B cell (primary cell): Measurements from ENCODE around the gene PALD1. TPM values are rescaled to one million over a fixed set of nuclear protein-coding genes. Genes with fewer than 3 reads are reported as not detected.

Experiments
- ATAC-seq: fragments of 200-7000 bp; cut with Tn5 transposase; one replicate; pipeline ENCODE4 v1.10.0; 2021; ENCODE audit warnings: low read depth, mild to moderate bottlenecking, moderate number of reproducible peaks, moderate library complexity
- CTCF ChIA-PET: fragments of 350-600 bp; sonication (Branson Sonifier 250); formaldehyde crosslinking; loops from one replicate; lab custom pipeline; 2021; ENCODE audit warnings: antibody characterized with exemption, inconsistent platforms; lab: Charles Lee
- POLR2A ChIA-PET: fragments of 350-600 bp; sonication (Branson Sonifier 250); formaldehyde crosslinking; loops from one replicate; lab custom pipeline; 2021; ENCODE audit warnings: antibody characterized with exemption; lab: Charles Lee
- DNase-seq: peaks from one replicate; pipeline ENCODE4 v3.0.0; 2013
- H2AFZ ChIP-seq: 2 replicates; pipeline ENCODE4 v1.6.1; 2012; ENCODE audit warnings: mild to moderate bottlenecking, low read depth, low read length; ENCODE audit not compliant: insufficient read depth, poor library complexity, severe bottlenecking
- H3K27ac ChIP-seq, 2 donors: 1 replicate in 1 of 2; 2 replicates in 1 of 2; pipeline ENCODE4 v1.5.1; 2012 to 2013; ENCODE audit warnings: low read length in 2 of 2, mild to moderate bottlenecking in 2 of 2, moderate library complexity in 1 of 2
- H3K27me3 ChIP-seq, 4 experiments: fragments of 200-600 bp in 1 of 4; sonication (generic) in 1 of 4; replicated peaks in 1 of 4; 1 replicate in 2 of 4; 2 replicates in 2 of 4; pipeline versions ENCODE4 v1.6.1 to v1.7.0; 2013 to 2016; ENCODE audit warnings: low read length in 3 of 4, mild to moderate bottlenecking in 2 of 4, mixed read lengths in 1 of 4, moderate library complexity in 1 of 4; ENCODE audit not compliant: insufficient read depth in 4 of 4, control insufficient read depth in 3 of 4; ENCODE audit errors: control extremely low read depth in 1 of 4
- H3K36me3 ChIP-seq, 2 experiments: replicated peaks in 1 of 2; 1 replicate in 1 of 2; 2 replicates in 1 of 2; pipeline versions ENCODE4 v1.6.1 to v1.7.1; 2013; ENCODE audit warnings: low read length in 1 of 2; ENCODE audit not compliant: insufficient read depth in 2 of 2, control insufficient read depth in 1 of 2; ENCODE audit errors: control extremely low read depth in 1 of 2, extremely low read depth in 1 of 2
- H3K4me1 ChIP-seq, 2 donors: fragments of 200-600 bp in 1 of 2; sonication (generic) in 1 of 2; 1 replicate in 1 of 2; 2 replicates in 1 of 2; pipeline versions ENCODE4 v1.5.1 to v1.6.1; 2013 to 2017; ENCODE audit warnings: low read length in 2 of 2; ENCODE audit not compliant: control insufficient read depth in 2 of 2, insufficient read depth in 2 of 2
- H3K4me2 ChIP-seq: replicated peaks from 2 replicates; pipeline ENCODE3; 2012; ENCODE audit warnings: mild to moderate bottlenecking, low read depth, low read length; ENCODE audit not compliant: poor library complexity, severe bottlenecking
- H3K4me3 ChIP-seq, 5 experiments: fragments of 200-600 bp in 1 of 5; sonication (generic) in 1 of 5; 1 replicate in 3 of 5; 2 replicates in 2 of 5; pipeline versions ENCODE4 v1.5.1 to v1.7.0; 2011 to 2016; ENCODE audit warnings: low read length in 4 of 5, mild to moderate bottlenecking in 4 of 5, low read depth in 2 of 5, control low read depth in 1 of 5, moderate library complexity in 1 of 5; ENCODE audit not compliant: insufficient read depth in 1 of 5; ENCODE audit errors: control extremely low read depth in 1 of 5, extremely low read depth in 1 of 5
- H3K79me2 ChIP-seq: fragments of 200-600 bp; sonication (generic); one replicate; pipeline ENCODE4 v1.6.0; 2016; ENCODE audit warnings: low read length; ENCODE audit not compliant: control insufficient read depth, insufficient read depth
- H3K9ac ChIP-seq: fragments of 200-600 bp; sonication (generic); 2 replicates; pipeline ENCODE4 v1.6.1; 2017; ENCODE audit warnings: mild to moderate bottlenecking, low read length, moderate library complexity
- H3K9me3 ChIP-seq, 3 donors: one replicate each; pipeline versions ENCODE4 v1.6.1 to v1.7.1; 2013; ENCODE audit warnings: low read length in 2 of 3; ENCODE audit not compliant: control insufficient read depth in 2 of 3, insufficient read depth in 1 of 3; ENCODE audit errors: control extremely low read depth in 1 of 3
- H4K20me1 ChIP-seq: 2 replicates; pipeline ENCODE4 v1.6.0; 2012; ENCODE audit warnings: mild to moderate bottlenecking, low read length; ENCODE audit not compliant: insufficient read depth, control insufficient read depth, poor library complexity, severe bottlenecking
- H3K27ac Mint-ChIP-seq: one replicate; pipeline ENCODE4 v1.8.0; 2021; ENCODE audit warnings: mixed read lengths
- H3K27me3 Mint-ChIP-seq: one replicate; pipeline ENCODE4 v1.8.0; 2021; ENCODE audit warnings: mixed read lengths
- H3K4me1 Mint-ChIP-seq: one replicate; pipeline ENCODE4 v1.8.0; 2021; ENCODE audit warnings: mixed read lengths
- H3K4me3 Mint-ChIP-seq: one replicate; pipeline ENCODE4 v1.8.0; 2021; ENCODE audit warnings: mixed read lengths
- H3K9me3 Mint-ChIP-seq: one replicate; pipeline ENCODE4 v1.8.0; 2022; ENCODE audit warnings: mixed read lengths; ENCODE audit not compliant: insufficient read depth
- EZH2 ChIP-seq: IDR thresholded peaks from 2 replicates; pipeline ENCODE4 v1.6.1; 2012; ENCODE audit warnings: borderline replicate concordance, low read depth, mild to moderate bottlenecking, moderate library complexity, low read length; ENCODE audit not compliant: insufficient read depth, poor library complexity, severe bottlenecking
- WGBS: methylation state at CpG from one replicate; pipeline ENCODE4 v1.1.5; 2013; ENCODE audit warnings: missing lambda C conversion rate; ENCODE audit not compliant: insufficient coverage; 5-methylcytosine and 5-hydroxymethylcytosine counted together
- intact Hi-C: fragments of 100-400 bp; cut with micrococcal nuclease; formaldehyde crosslinking; loops from one replicate; pipeline ENCODE4 v1.10.0; 2022
- polyA plus RNA-seq: library from polyadenylated mRNA; depleted of rRNA; stranded (reverse); fragments of >200 nt; gene quantifications from 2 replicates; pipeline ENCODE4 v1.2.3, GENCODE V29; 2012
- total RNA-seq, 2 donors: library from RNA; stranded (reverse); fragments of 120-200 nt in 1 of 2; gene quantifications; 1 replicate in 1 of 2; 2 replicates in 1 of 2; pipeline versions ENCODE4 v1.2.3 to v1.2.4, GENCODE V29; 2013 to 2022
- TF ChIP-seq, protein P1 (sequence below): fragments of 200-600 bp; IDR thresholded peaks from one replicate; pipeline ENCODE4 v1.8.0; 2022; ENCODE audit warnings: antibody characterized with exemption, mild to moderate bottlenecking

PALD1 gene
- total and polyA plus RNA-seq, 2 donors (not counting 1 experiment from before 2014, with no cell fraction given): 2.2 to 2.8 TPM

DNA sequence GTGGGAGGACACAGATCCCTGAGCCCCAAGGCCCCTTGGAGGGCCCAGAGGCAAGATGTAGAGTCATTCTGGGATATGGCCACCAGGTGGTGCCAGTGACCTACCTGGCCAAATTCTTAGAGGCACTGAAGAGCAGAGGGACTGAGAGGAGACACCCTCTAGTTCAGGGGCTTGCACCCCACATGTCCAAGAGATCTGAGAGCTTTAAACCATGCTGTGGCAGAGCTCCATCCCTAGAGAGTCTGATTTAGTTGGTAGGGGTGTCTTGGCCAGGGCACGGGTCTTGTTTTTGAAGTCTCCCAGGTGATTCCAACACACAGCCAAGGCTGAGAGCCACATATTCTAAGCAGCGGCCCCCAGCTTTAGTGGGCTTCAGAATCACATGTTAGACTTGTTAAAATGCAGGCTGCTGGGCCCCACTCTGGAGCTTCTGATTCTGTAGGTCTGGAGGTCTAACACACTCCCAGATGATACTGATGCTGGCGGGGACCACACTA is 71.4 kb downstream of the PALD1 start:
- H3K79me2 ChIP-seq: no peaks in the 10 kb centered on the region
- no peak overlapping the region for H3K27ac ChIP-seq
- WGBS: 100% methylated on average over 2 of the region's 3 CpGs
- no peaks in the 10 kb centered on the region for H3K4me1 Mint-ChIP-seq
- no peak overlapping the region for H2AFZ ChIP-seq
- H3K9ac ChIP-seq: no peak overlapping the region
- H3K4me2 ChIP-seq: no peak overlapping the region
- H3K27me3 ChIP-seq: no peaks in the 10 kb centered on the region
- peaks cover 0 to 5% of the 10 kb centered on the region in 2 experiments for H3K36me3 ChIP-seq
- H3K27ac Mint-ChIP-seq: no peak overlapping the region
- no peaks in the 10 kb centered on the region for H3K4me1 ChIP-seq
- H3K4me3 ChIP-seq: no peak overlapping the region
- peak; percentile 70 for ATAC-seq
- no peaks in the 10 kb centered on the region for H3K9me3 ChIP-seq
- H3K9me3 Mint-ChIP-seq: no peaks in the 10 kb centered on the region
- ChIA-PET CTCF (interaction anchor here (0.6 to 5.9 kb wide), 16 partner anchors 9 to 332 kb away, joined by 3 to 49 read pairs (median 4); no protein-coding TSS in a partner anchor), POLR2A (no interaction called here)
- TF ChIP-seq, protein P1, sequence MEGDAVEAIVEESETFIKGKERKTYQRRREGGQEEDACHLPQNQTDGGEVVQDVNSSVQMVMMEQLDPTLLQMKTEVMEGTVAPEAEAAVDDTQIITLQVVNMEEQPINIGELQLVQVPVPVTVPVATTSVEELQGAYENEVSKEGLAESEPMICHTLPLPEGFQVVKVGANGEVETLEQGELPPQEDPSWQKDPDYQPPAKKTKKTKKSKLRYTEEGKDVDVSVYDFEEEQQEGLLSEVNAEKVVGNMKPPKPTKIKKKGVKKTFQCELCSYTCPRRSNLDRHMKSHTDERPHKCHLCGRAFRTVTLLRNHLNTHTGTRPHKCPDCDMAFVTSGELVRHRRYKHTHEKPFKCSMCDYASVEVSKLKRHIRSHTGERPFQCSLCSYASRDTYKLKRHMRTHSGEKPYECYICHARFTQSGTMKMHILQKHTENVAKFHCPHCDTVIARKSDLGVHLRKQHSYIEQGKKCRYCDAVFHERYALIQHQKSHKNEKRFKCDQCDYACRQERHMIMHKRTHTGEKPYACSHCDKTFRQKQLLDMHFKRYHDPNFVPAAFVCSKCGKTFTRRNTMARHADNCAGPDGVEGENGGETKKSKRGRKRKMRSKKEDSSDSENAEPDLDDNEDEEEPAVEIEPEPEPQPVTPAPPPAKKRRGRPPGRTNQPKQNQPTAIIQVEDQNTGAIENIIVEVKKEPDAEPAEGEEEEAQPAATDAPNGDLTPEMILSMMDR: peak; percentile 95
- no peak for TF ChIP-seq EZH2
- no peaks in the 10 kb centered on the region for H3K27me3 Mint-ChIP-seq
- H4K20me1 ChIP-seq: no peaks in the 10 kb centered on the region
- DNase-seq: peak; percentile 76
- intact Hi-C loops: loop anchor here (10.0 kb wide), 1 partner anchor 265 kb away; the partner anchor contains the start of gene SGPL1
- H3K4me3 Mint-ChIP-seq: no peak overlapping the region

DNA sequence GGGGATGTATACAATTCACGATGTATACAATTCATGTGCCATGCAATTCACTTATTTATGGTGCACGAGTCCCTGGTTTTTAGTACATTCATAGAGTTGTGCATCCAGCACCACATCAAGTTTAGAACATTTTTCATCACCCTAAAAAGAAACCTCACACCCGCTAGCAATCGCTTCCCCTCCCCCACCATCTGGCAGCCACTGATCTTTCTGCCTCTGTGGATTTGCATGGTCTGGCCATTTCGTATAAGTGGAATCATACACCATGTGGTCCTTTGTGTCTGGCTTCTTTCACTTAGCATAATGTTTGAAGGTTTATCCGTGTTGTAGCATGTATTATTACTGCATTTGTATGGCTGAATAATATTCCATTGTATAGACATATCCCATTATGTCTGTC is 71.9 kb downstream of the PALD1 start:
- CTCF ChIA-PET: interaction anchor here (0.6 to 5.9 kb wide), 13 partner anchors 8 to 329 kb away, joined by 3 to 49 read pairs (median 8); no protein-coding TSS in a partner anchor
- Mint-ChIP-seq H3K4me1 (no peaks in the 10 kb centered on the region), H3K4me3 (no peak overlapping the region), H3K27me3 (no peaks in the 10 kb centered on the region), H3K9me3 (no peaks in the 10 kb centered on the region), H3K27ac (no peak overlapping the region)
- no peak overlapping the region for H3K4me3 ChIP-seq
- ATAC-seq: no peak
- no peaks in the 10 kb centered on the region for H4K20me1 ChIP-seq
- no peak overlapping the region for H2AFZ ChIP-seq
- no peak overlapping the region for H3K4me2 ChIP-seq
- peaks cover 0 to 5% of the 10 kb centered on the region in 2 experiments for H3K36me3 ChIP-seq
- no peak overlapping the region for H3K27ac ChIP-seq
- WGBS: 93% methylated on average over 4 of the region's 6 CpGs
- no peak for TF ChIP-seq EZH2
- TF ChIP-seq, protein P1: no peak
- H3K9me3 ChIP-seq: no peaks in the 10 kb centered on the region
- H3K9ac ChIP-seq: no peak overlapping the region
- H3K4me1 ChIP-seq: no peaks in the 10 kb centered on the region
- H3K79me2 ChIP-seq: no peaks in the 10 kb centered on the region
- H3K27me3 ChIP-seq: no peaks in the 10 kb centered on the region
- intact Hi-C loops: loop anchor here (10.0 kb wide), 1 partner anchor 264 kb away; the partner anchor contains the start of gene SGPL1
- no peak for DNase-seq
- POLR2A ChIA-PET: no interaction called here
